GM12878 (cell line): ENCODE data around the gene ETV6. TPM values are rescaled to one million over a fixed set of nuclear protein-coding genes. Genes with fewer than 3 reads are reported as not detected.

Experiments used
- BHLHE40 ChIP-seq, 2 experiments: fragments of 450-650 bp in 1 of 2; IDR thresholded peaks; 2 replicates each; pipeline ENCODE4 v1.6.1; 2011 to 2017; ENCODE audit warnings: low read depth in 2 of 2, borderline replicate concordance in 1 of 2, improper control_type of control experiment in 1 of 2, low read length in 1 of 2, mild to moderate bottlenecking in 1 of 2
- BRCA1 ChIP-seq: IDR thresholded peaks from 2 replicates; pipeline ENCODE4 v1.6.1; 2011; ENCODE audit warnings: low read depth, low read length, improper control_type of control experiment
- EP300 ChIP-seq, 2 experiments: fragments of 150-350 bp in 1 of 2; IDR thresholded peaks; 2 replicates each; pipeline ENCODE4 v1.6.1; 2011 to 2012; ENCODE audit warnings: low read depth in 2 of 2, low read length in 2 of 2, borderline replicate concordance in 1 of 2, improper control_type of control experiment in 1 of 2, inconsistent platforms in 1 of 2; ENCODE audit not compliant: control insufficient read depth in 1 of 2
- HDAC2 ChIP-seq: fragments of 200-600 bp; sonication (generic); IDR thresholded peaks from 2 replicates; pipeline ENCODE4 v1.6.1; 2017
- IRF3 ChIP-seq: fragments of 450-650 bp; IDR thresholded peaks from 2 replicates; pipeline ENCODE4 v1.6.1; 2014; ENCODE audit warnings: mild to moderate bottlenecking
- JUNB ChIP-seq: IDR thresholded peaks from 2 replicates; pipeline ENCODE4 v1.6.1; 2016; ENCODE audit warnings: antibody characterized with exemption, mild to moderate bottlenecking
- MTA3 ChIP-seq: IDR thresholded peaks from 2 replicates; pipeline ENCODE4 v1.6.1; 2012; ENCODE audit warnings: low read length, inconsistent platforms, borderline replicate concordance
- MXI1 ChIP-seq: fragments of 150-350 bp; IDR thresholded peaks from 2 replicates; pipeline ENCODE4 v1.6.1; 2011; ENCODE audit warnings: low read depth, mild to moderate bottlenecking, inconsistent platforms, low read length, improper control_type of control experiment
- NR2C2 ChIP-seq: IDR thresholded peaks from 2 replicates; pipeline ENCODE4 v1.6.1; 2011; ENCODE audit warnings: borderline replicate concordance, low read depth; ENCODE audit not compliant: control insufficient read depth, insufficient read length
- PAX8 ChIP-seq: fragments of 450-650 bp; IDR thresholded peaks from 2 replicates; pipeline ENCODE4 v1.6.1; 2017; ENCODE audit warnings: mild to moderate bottlenecking, moderate library complexity
- POU2F2 ChIP-seq: IDR thresholded peaks from 3 replicates; pipeline ENCODE4 v1.6.1; 2011; ENCODE audit warnings: low read depth, mild to moderate bottlenecking, low read length, borderline replicate concordance
- SPI1 ChIP-seq: IDR thresholded peaks from 2 replicates; pipeline ENCODE4 v1.6.1; 2011; ENCODE audit warnings: low read depth, mild to moderate bottlenecking, low read length, moderate library complexity, borderline replicate concordance; ENCODE audit not compliant: insufficient read depth
- TARDBP ChIP-seq: IDR thresholded peaks from 2 replicates; pipeline ENCODE4 v1.6.1; 2016; ENCODE audit warnings: borderline replicate concordance
- ZBED1 ChIP-seq: IDR thresholded peaks from 2 replicates; pipeline ENCODE4 v1.6.1; 2016; ENCODE audit warnings: borderline replicate concordance
- ZNF207 ChIP-seq: fragments of 450-650 bp; IDR thresholded peaks from 2 replicates; pipeline ENCODE4 v1.6.1; 2014; ENCODE audit warnings: antibody characterized with exemption, mild to moderate bottlenecking, borderline replicate concordance
- polyA plus RNA-seq, 11 experiments: library from polyadenylated mRNA; depleted of rRNA in 4 of 11; unstranded in 6 of 11; stranded (reverse) in 5 of 11; fragments of >200 nt; fragmentation: Nextera tagmentation in 4 of 11; fragmentation: Illumina TruSeq in 1 of 11; extraction: Ambion mirVana in 4 of 11; extraction: Trizol in 1 of 11; gene quantifications; 1 replicate in 1 of 11; 2 replicates in 10 of 11; pipeline versions ENCODE4 v1.2.1 to v1.2.3, GENCODE V29; 2011 to 2016; ENCODE audit warnings: inconsistent platforms in 2 of 11, missing spikeins in 2 of 11, low read depth in 1 of 11
- total RNA-seq, 4 experiments: library from RNA; depleted of rRNA in 3 of 4; stranded (reverse); fragments of >200 nt in 3 of 4; fragmentation: Illumina TruSeq in 1 of 4; extraction: Trizol in 1 of 4; gene quantifications; 2 replicates each; pipeline versions ENCODE4 v1.2.1 to v1.2.3, GENCODE V29; 2013 to 2021
- TF ChIP-seq, protein P1 (sequence below): IDR thresholded peaks from 2 replicates; pipeline ENCODE4 v1.6.1; 2011; ENCODE audit warnings: low read depth, low read length, improper control_type of control experiment, borderline replicate concordance
- TF ChIP-seq, protein P2 (sequence below): fragments of 450-650 bp; IDR thresholded peaks from 2 replicates; pipeline ENCODE4 v1.6.1; 2016; ENCODE audit warnings: mild to moderate bottlenecking, moderate library complexity, borderline replicate concordance
- TF ChIP-seq, protein P3 (sequence below): fragments of 450-650 bp; IDR thresholded peaks from 2 replicates; pipeline ENCODE4 v1.6.1; 2018; ENCODE audit warnings: borderline replicate concordance, mild to moderate bottlenecking; ENCODE audit not compliant: partially characterized antibody
- TF ChIP-seq, protein P4 (sequence below): IDR thresholded peaks from 2 replicates; pipeline ENCODE4 v1.6.1; 2012; ENCODE audit warnings: low read depth, low read length, improper control_type of control experiment

ETV6 gene
- total and polyA plus RNA-seq, 10 of the 15 experiments (the other 5 are each of a cell fraction or from before 2014, with no cell fraction given) = 6.6 to 74.8 (median 24.6) TPM

- TF ChIP-seq, protein P1, sequence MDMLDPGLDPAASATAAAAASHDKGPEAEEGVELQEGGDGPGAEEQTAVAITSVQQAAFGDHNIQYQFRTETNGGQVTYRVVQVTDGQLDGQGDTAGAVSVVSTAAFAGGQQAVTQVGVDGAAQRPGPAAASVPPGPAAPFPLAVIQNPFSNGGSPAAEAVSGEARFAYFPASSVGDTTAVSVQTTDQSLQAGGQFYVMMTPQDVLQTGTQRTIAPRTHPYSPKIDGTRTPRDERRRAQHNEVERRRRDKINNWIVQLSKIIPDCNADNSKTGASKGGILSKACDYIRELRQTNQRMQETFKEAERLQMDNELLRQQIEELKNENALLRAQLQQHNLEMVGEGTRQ = no peak
- no peak for TF ChIP-seq IRF3
- no peak for TF ChIP-seq ZNF207
- TF ChIP-seq, protein P2, sequence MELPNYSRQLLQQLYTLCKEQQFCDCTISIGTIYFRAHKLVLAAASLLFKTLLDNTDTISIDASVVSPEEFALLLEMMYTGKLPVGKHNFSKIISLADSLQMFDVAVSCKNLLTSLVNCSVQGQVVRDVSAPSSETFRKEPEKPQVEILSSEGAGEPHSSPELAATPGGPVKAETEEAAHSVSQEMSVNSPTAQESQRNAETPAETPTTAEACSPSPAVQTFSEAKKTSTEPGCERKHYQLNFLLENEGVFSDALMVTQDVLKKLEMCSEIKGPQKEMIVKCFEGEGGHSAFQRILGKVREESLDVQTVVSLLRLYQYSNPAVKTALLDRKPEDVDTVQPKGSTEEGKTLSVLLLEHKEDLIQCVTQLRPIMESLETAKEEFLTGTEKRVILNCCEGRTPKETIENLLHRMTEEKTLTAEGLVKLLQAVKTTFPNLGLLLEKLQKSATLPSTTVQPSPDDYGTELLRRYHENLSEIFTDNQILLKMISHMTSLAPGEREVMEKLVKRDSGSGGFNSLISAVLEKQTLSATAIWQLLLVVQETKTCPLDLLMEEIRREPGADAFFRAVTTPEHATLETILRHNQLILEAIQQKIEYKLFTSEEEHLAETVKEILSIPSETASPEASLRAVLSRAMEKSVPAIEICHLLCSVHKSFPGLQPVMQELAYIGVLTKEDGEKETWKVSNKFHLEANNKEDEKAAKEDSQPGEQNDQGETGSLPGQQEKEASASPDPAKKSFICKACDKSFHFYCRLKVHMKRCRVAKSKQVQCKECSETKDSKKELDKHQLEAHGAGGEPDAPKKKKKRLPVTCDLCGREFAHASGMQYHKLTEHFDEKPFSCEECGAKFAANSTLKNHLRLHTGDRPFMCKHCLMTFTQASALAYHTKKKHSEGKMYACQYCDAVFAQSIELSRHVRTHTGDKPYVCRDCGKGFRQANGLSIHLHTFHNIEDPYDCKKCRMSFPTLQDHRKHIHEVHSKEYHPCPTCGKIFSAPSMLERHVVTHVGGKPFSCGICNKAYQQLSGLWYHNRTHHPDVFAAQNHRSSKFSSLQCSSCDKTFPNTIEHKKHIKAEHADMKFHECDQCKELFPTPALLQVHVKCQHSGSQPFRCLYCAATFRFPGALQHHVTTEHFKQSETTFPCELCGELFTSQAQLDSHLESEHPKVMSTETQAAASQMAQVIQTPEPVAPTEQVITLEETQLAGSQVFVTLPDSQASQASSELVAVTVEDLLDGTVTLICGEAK = no peak
- no peak for TF ChIP-seq PAX8
- no peak for TF ChIP-seq TARDBP
- TF ChIP-seq HDAC2 = no peak
- no peak for TF ChIP-seq POU2F2
- TF ChIP-seq, protein P3, sequence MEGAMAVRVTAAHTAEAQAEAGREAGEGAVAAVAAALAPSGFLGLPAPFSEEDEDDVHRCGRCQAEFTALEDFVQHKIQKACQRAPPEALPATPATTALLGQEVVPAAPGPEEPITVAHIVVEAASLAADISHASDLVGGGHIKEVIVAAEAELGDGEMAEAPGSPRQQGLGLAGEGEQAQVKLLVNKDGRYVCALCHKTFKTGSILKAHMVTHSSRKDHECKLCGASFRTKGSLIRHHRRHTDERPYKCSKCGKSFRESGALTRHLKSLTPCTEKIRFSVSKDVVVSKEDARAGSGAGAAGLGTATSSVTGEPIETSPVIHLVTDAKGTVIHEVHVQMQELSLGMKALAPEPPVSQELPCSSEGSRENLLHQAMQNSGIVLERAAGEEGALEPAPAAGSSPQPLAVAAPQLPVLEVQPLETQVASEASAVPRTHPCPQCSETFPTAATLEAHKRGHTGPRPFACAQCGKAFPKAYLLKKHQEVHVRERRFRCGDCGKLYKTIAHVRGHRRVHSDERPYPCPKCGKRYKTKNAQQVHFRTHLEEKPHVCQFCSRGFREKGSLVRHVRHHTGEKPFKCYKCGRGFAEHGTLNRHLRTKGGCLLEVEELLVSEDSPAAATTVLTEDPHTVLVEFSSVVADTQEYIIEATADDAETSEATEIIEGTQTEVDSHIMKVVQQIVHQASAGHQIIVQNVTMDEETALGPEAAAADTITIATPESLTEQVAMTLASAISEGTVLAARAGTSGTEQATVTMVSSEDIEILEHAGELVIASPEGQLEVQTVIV = no peak
- TF ChIP-seq ZBED1 = no peak
- TF ChIP-seq MTA3 = no peak
- TF ChIP-seq, protein P4, sequence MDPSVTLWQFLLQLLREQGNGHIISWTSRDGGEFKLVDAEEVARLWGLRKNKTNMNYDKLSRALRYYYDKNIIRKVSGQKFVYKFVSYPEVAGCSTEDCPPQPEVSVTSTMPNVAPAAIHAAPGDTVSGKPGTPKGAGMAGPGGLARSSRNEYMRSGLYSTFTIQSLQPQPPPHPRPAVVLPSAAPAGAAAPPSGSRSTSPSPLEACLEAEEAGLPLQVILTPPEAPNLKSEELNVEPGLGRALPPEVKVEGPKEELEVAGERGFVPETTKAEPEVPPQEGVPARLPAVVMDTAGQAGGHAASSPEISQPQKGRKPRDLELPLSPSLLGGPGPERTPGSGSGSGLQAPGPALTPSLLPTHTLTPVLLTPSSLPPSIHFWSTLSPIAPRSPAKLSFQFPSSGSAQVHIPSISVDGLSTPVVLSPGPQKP = no peak
- no peak for TF ChIP-seq BRCA1
- no peak for TF ChIP-seq JUNB
- TF ChIP-seq SPI1 = no peak
- TF ChIP-seq BHLHE40 (IDR thresholded peaks at IDR 0.05; ENCODE audit: borderline replicate concordance in 1 of 2, low read depth in 2 of 2, low read length in 1 of 2) = peak; percentile 33 to 40; a peak in 1 of 4 replicates
- no peak for TF ChIP-seq MXI1
- TF ChIP-seq NR2C2 = no peak
- 0 out of 4 replicates have a peak, but pooled peaks of 1 of the 2 experiments have one; percentile 13 for TF ChIP-seq EP300 (IDR thresholded peaks at IDR 0.05; ENCODE audit: borderline replicate concordance in 1 of 2, control insufficient read depth in 1 of 2, low read depth in 2 of 2, low read length in 2 of 2)
These were observed 4.9 kb downstream of the ETV6 start (continued) for GRCh38 chr12:11654338-11654737.
